Neural progenitor cell (in vitro differentiated cells): ENCODE measurements around the gene CNTN5. TPM values are rescaled to one million over a fixed set of nuclear protein-coding genes. Genes with fewer than 3 reads are reported as not detected.

Source experiments
- DNase-seq: peaks from one replicate; pipeline ENCODE4 v3.0.0-alpha.2; 2016; ENCODE audit warnings: low spot score
- H2AFZ ChIP-seq: fragments of 200-600 bp; sonication (generic); replicated peaks from 2 replicates; pipeline ENCODE4 v1.6.1; 2016; ENCODE audit warnings: antibody characterized with exemption
- H3F3A ChIP-seq: fragments of 200-600 bp; sonication (generic); 2 replicates; pipeline ENCODE4 v1.6.1; 2016; ENCODE audit warnings: antibody characterized with exemption, low read depth
- H3K27ac ChIP-seq: fragments of 200-600 bp; sonication (generic); 2 replicates; pipeline ENCODE4 v1.5.1; 2016; ENCODE audit warnings: mild to moderate bottlenecking
- H3K27me3 ChIP-seq: fragments of 200-600 bp; sonication (generic); 2 replicates; pipeline ENCODE4 v1.6.1; 2016; ENCODE audit warnings: mild to moderate bottlenecking, moderate library complexity
- H3K36me3 ChIP-seq: fragments of 200-600 bp; sonication (generic); 2 replicates; pipeline ENCODE4 v1.5.1; 2016
- H3K4me1 ChIP-seq: fragments of 200-600 bp; sonication (generic); 2 replicates; pipeline ENCODE4 v1.6.1; 2016; ENCODE audit warnings: mixed run types
- H3K4me2 ChIP-seq: fragments of 200-600 bp; sonication (generic); 2 replicates; pipeline ENCODE4 v1.6.1; 2016
- H3K4me3 ChIP-seq: fragments of 200-600 bp; sonication (generic); 2 replicates; pipeline ENCODE4 v1.5.1; 2016
- H3K79me2 ChIP-seq: fragments of 200-600 bp; sonication (generic); 2 replicates; pipeline ENCODE4 v1.6.1; 2016; ENCODE audit warnings: low read depth
- H3K9ac ChIP-seq: fragments of 200-600 bp; sonication (generic); 2 replicates; pipeline ENCODE4 v1.6.1; 2016
- H3K9me3 ChIP-seq: fragments of 200-600 bp; sonication (generic); 2 replicates; pipeline ENCODE4 v1.5.1; 2016; ENCODE audit warnings: low read depth
- H4K20me1 ChIP-seq: fragments of 200-600 bp; sonication (generic); 2 replicates; pipeline ENCODE4 v1.6.1; 2016; ENCODE audit warnings: low read depth
- H3K27ac Mint-ChIP-seq: 3 replicates; pipeline ENCODE4 v1.8.0; 2021; ENCODE audit warnings: mixed read lengths
- H3K27me3 Mint-ChIP-seq: 2 replicates; pipeline ENCODE4 v1.8.0; 2022; ENCODE audit warnings: low read depth, mild to moderate bottlenecking, inconsistent platforms, moderate library complexity, mixed read lengths; ENCODE audit not compliant: insufficient read depth
- H3K36me3 Mint-ChIP-seq: 3 replicates; pipeline ENCODE4 v1.8.0; 2021; ENCODE audit warnings: mixed read lengths
- H3K4me1 Mint-ChIP-seq: 3 replicates; pipeline ENCODE4 v1.8.0; 2021; ENCODE audit warnings: mixed read lengths
- H3K4me3 Mint-ChIP-seq: 3 replicates; pipeline ENCODE4 v1.8.0; 2021; ENCODE audit warnings: mild to moderate bottlenecking, moderate library complexity, mixed read lengths
- H3K9me3 Mint-ChIP-seq: 3 replicates; pipeline ENCODE4 v1.8.0; 2020; ENCODE audit warnings: mixed read lengths
- EZH2 ChIP-seq: fragments of 200-600 bp; sonication (generic); IDR thresholded peaks from 2 replicates; pipeline ENCODE4 v1.6.1; 2017; ENCODE audit warnings: antibody characterized with exemption, mild to moderate bottlenecking, moderate library complexity
- EZH2phosphoT487 ChIP-seq: fragments of 200-600 bp; sonication (generic); IDR thresholded peaks from 2 replicates; pipeline ENCODE4 v1.6.1; 2017; ENCODE audit warnings: antibody characterized with exemption
- total RNA-seq: library from RNA; depleted of rRNA; stranded (reverse); fragments of >200 nt; gene quantifications from 2 replicates; pipeline ENCODE4 v1.2.3, GENCODE V29; 2015; ENCODE audit warnings: low replicate concordance
- TF ChIP-seq, protein P1 (sequence below): fragments of 200-600 bp; sonication (generic); IDR thresholded peaks from 2 replicates; pipeline ENCODE4 v1.5.1; 2017; ENCODE audit warnings: antibody characterized with exemption, mild to moderate bottlenecking

The CNTN5 gene
- total RNA-seq, 1 donor from 2014 or later: 0.19 TPM

DNA sequence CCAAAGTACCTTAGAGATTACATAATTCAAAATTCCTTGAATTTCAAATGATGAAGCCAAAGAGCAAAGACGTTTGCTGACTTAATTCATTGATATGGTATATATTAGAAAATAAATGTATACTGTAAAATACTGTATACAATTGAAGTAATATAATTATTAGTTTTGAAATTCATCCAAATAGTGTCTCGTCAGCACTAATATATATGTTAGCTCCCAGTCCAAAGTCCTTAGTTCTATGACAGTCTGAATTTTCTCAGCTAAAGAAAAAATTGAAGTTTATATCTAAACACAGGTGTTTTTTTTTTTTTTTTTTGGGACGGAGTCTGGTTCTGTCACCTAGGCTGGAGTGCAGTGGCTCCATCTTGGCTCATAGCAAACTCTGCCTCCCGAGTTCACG is 431.3 kb downstream of the CNTN5 start:
- Mint-ChIP-seq H3K9me3 (no peaks in the 10 kb centered on the region), H3K27me3 (no peaks in the 10 kb centered on the region), H3K4me3 (no peak overlapping the region), H3K36me3 (no peaks in the 10 kb centered on the region), H3K4me1 (no peaks in the 10 kb centered on the region), H3K27ac (no peak overlapping the region)
- DNase-seq: no peak
- H3K9me3 ChIP-seq: no peaks in the 10 kb centered on the region
- H3K79me2 ChIP-seq: no peaks in the 10 kb centered on the region
- TF ChIP-seq, protein P1, sequence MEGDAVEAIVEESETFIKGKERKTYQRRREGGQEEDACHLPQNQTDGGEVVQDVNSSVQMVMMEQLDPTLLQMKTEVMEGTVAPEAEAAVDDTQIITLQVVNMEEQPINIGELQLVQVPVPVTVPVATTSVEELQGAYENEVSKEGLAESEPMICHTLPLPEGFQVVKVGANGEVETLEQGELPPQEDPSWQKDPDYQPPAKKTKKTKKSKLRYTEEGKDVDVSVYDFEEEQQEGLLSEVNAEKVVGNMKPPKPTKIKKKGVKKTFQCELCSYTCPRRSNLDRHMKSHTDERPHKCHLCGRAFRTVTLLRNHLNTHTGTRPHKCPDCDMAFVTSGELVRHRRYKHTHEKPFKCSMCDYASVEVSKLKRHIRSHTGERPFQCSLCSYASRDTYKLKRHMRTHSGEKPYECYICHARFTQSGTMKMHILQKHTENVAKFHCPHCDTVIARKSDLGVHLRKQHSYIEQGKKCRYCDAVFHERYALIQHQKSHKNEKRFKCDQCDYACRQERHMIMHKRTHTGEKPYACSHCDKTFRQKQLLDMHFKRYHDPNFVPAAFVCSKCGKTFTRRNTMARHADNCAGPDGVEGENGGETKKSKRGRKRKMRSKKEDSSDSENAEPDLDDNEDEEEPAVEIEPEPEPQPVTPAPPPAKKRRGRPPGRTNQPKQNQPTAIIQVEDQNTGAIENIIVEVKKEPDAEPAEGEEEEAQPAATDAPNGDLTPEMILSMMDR: no peak
- TF ChIP-seq EZH2: no peak
- no peak for TF ChIP-seq EZH2phosphoT487
- no peaks in the 10 kb centered on the region for H3F3A ChIP-seq
- no peaks in the 10 kb centered on the region for H4K20me1 ChIP-seq
- no peak overlapping the region for H3K9ac ChIP-seq
- no peaks in the 10 kb centered on the region for H3K27me3 ChIP-seq
- H3K4me3 ChIP-seq: no peak overlapping the region
- no peak overlapping the region for H3K27ac ChIP-seq
- no peak overlapping the region for H2AFZ ChIP-seq
- peaks cover 3% of the 10 kb centered on the region for H3K4me1 ChIP-seq
- H3K4me2 ChIP-seq: no peak overlapping the region
- no peaks in the 10 kb centered on the region for H3K36me3 ChIP-seq

DNA sequence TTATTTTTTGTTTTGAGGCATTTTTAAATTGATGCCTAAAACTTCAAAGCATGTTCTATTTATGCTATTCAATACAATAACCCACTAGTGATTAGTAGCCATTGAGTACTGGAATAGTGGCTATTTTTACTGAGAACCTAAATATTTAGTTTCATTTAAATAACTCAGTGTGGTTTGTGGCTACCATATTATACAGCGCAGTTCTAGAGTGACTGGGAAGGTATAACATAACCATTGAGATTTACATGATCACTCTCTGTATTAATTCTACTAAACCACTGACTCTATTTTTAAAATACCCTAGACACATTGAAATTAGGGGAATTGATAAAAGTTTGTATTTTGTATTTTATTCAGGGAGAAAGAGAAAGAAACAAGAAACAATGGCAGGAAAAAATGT is 441.2 kb downstream of the CNTN5 start:
- Mint-ChIP-seq H3K36me3 (no peaks in the 10 kb centered on the region), H3K27me3 (no peaks in the 10 kb centered on the region), H3K27ac (no peak overlapping the region), H3K4me3 (no peak overlapping the region), H3K4me1 (no peaks in the 10 kb centered on the region), H3K9me3 (peaks cover 2% of the 10 kb centered on the region)
- no peak for DNase-seq
- Histone ChIP-seq H4K20me1 (no peaks in the 10 kb centered on the region), H3K9me3 (no peaks in the 10 kb centered on the region), H3K27ac (no peak overlapping the region), H3K36me3 (no peaks in the 10 kb centered on the region), H3K9ac (no peak overlapping the region), H3F3A (no peaks in the 10 kb centered on the region), H3K4me3 (no peak overlapping the region), H3K79me2 (no peaks in the 10 kb centered on the region), H3K4me1 (no peaks in the 10 kb centered on the region), H3K27me3 (no peaks in the 10 kb centered on the region), H2AFZ (no peak overlapping the region), H3K4me2 (no peak overlapping the region)
- TF ChIP-seq, protein P1: no peak
- no peak for TF ChIP-seq EZH2phosphoT487
- TF ChIP-seq EZH2: no peak

DNA sequence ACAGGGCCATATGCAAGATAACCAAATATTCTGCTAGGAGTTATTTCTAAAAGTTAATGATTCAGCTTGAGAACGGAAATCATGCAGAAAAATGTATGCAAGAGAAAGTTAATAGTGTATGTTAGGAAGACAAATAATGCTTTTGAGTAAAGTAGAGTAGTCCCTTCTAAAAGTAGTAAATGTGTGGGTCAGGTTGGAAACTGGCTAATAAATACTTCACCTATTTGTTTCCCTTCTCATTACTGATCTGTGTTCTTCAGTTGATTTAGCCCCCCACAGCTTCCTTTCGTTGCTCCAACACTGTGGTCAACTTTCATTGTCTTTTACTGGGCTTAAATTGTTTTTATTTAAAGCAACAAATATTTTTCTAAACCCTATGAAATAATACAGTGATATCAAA is 444.2 kb downstream of the CNTN5 start:
- no peaks in the 10 kb centered on the region for H3K4me1 Mint-ChIP-seq
- H3K4me3 Mint-ChIP-seq: no peak overlapping the region
- peaks cover 2% of the 10 kb centered on the region for H3K9me3 Mint-ChIP-seq
- no peaks in the 10 kb centered on the region for H4K20me1 ChIP-seq
- H3K36me3 ChIP-seq: no peaks in the 10 kb centered on the region
- no peaks in the 10 kb centered on the region for H3K36me3 Mint-ChIP-seq
- H3K27me3 Mint-ChIP-seq: no peaks in the 10 kb centered on the region
- no peaks in the 10 kb centered on the region for H3F3A ChIP-seq
- H3K27ac Mint-ChIP-seq: no peak overlapping the region
- no peak overlapping the region for H3K9ac ChIP-seq
- H3K4me2 ChIP-seq: no peak overlapping the region
- no peaks in the 10 kb centered on the region for H3K27me3 ChIP-seq
- TF ChIP-seq, protein P1: no peak
- TF ChIP-seq EZH2: no peak
- no peak for TF ChIP-seq EZH2phosphoT487
- H3K79me2 ChIP-seq: no peaks in the 10 kb centered on the region
- no peaks in the 10 kb centered on the region for H3K9me3 ChIP-seq
- H3K27ac ChIP-seq: no peak overlapping the region
- H3K4me1 ChIP-seq: no peaks in the 10 kb centered on the region
- DNase-seq: no peak
- no peak overlapping the region for H2AFZ ChIP-seq
- H3K4me3 ChIP-seq: no peak overlapping the region

DNA sequence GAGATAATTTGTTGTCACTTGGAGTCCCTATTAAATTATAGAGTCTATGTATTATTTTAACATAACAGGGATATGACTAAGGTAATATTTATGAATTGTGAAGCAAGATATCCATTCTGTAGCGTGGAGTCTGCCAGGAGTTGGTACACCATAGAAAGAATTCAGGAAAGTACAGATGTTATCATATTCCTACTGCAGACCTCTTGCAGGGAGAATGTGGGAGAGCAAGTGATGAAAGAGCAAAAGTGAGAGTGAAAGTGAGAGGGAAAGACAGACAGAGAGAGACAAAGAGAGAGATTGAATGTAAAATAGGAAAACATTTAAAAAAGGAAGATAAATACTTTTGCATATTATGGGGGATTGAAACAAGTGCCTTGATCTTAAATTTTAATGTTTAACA is 468.8 kb downstream of the CNTN5 start:
- no peaks in the 10 kb centered on the region for H4K20me1 ChIP-seq
- H3K4me1 ChIP-seq: no peaks in the 10 kb centered on the region
- no peaks in the 10 kb centered on the region for H3K27me3 ChIP-seq
- no peak overlapping the region for H3K9ac ChIP-seq
- no peak overlapping the region for H3K27ac Mint-ChIP-seq
- no peaks in the 10 kb centered on the region for H3K9me3 Mint-ChIP-seq
- H3K27me3 Mint-ChIP-seq: peaks cover 5% of the 10 kb centered on the region
- no peaks in the 10 kb centered on the region for H3K36me3 Mint-ChIP-seq
- TF ChIP-seq, protein P1: no peak
- TF ChIP-seq EZH2 (no peak), EZH2phosphoT487 (no peak)
- H3K4me3 Mint-ChIP-seq: no peak overlapping the region
- H3K4me2 ChIP-seq: no peak overlapping the region
- no peaks in the 10 kb centered on the region for H3K79me2 ChIP-seq
- H3F3A ChIP-seq: no peaks in the 10 kb centered on the region
- no peaks in the 10 kb centered on the region for H3K9me3 ChIP-seq
- no peak overlapping the region for H2AFZ ChIP-seq
- DNase-seq: no peak
- no peak overlapping the region for H3K4me3 ChIP-seq
- no peaks in the 10 kb centered on the region for H3K36me3 ChIP-seq
- H3K4me1 Mint-ChIP-seq: no peaks in the 10 kb centered on the region
- H3K27ac ChIP-seq: no peak overlapping the region
